DOHH2 (cell line): ENCODE data around the gene PDGFD.

ENCODE experiments used
- CTCF ChIP-seq: fragments of 200-600 bp; sonication (generic); IDR thresholded peaks from one replicate; pipeline ENCODE4 v1.5.1; 2014; ENCODE audit warnings: antibody characterized with exemption, mild to moderate bottlenecking, low read depth, low read length; ENCODE audit not compliant: poor library complexity, severe bottlenecking
- EZH2phosphoT487 ChIP-seq: fragments of 200-600 bp; sonication (generic); IDR thresholded peaks from 2 replicates; pipeline ENCODE4 v1.6.1; 2017; ENCODE audit warnings: borderline replicate concordance, mild to moderate bottlenecking, antibody characterized with exemption, low read length, moderate library complexity, mixed read lengths

GRCh38 chr11:104145062-104145461 is 18.9 kb downstream of the PDGFD start:
- TF ChIP-seq CTCF: no peak
- no peak for TF ChIP-seq EZH2phosphoT487
